ENCODE measurements around the gene APBA2. TPM values are rescaled to one million over a fixed set of nuclear protein-coding genes. Genes with fewer than 3 reads are reported as not detected.

APBA2 gene
- total RNA-seq, 6 donors from 2014 or later, result 3.2 to 7.9 (median 6.0) TPM

DNA sequence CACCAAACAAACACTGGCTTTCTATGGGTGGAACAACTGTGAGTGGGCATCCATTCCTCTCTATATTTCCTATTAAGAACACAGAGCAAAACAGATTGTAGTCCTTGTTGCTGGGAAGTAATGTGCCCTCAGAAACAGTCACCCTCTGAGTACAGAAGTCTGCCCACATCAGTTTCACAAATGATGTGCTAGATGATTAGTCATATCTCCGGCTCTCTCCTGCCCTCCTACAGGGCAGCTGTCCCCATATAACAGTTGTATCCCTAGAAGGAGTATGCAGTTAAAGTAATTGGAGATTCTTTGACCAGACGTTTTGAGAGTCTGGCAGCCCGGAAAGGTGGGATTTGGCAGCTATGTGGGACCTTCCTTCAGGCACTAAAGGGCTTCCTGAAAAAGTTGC lies 159.9 kb downstream of the APBA2 start:
- H3K9me3 ChIP-seq, result no peaks in the 10 kb centered on the region
- 67 to 73% methylated on average over 3 of the region's 3 CpGs for WGBS, 2 donors
- ATAC-seq (ENCODE audit: low FRiP score in 2 of 2), result no peak
- no peaks in the 10 kb centered on the region for H3K27me3 ChIP-seq
- no peaks in the 10 kb centered on the region for H3K36me3 ChIP-seq
- H3K4me1 ChIP-seq, result no peaks in the 10 kb centered on the region
- no peak for DNase-seq
- TF ChIP-seq POLR2AphosphoS5 (IDR thresholded peaks at IDR 0.05) (no peak), POLR2A (IDR thresholded peaks at IDR 0.05) (no peak), EP300 (IDR thresholded peaks at IDR 0.05) (no peak)
- TF ChIP-seq, protein P1, sequence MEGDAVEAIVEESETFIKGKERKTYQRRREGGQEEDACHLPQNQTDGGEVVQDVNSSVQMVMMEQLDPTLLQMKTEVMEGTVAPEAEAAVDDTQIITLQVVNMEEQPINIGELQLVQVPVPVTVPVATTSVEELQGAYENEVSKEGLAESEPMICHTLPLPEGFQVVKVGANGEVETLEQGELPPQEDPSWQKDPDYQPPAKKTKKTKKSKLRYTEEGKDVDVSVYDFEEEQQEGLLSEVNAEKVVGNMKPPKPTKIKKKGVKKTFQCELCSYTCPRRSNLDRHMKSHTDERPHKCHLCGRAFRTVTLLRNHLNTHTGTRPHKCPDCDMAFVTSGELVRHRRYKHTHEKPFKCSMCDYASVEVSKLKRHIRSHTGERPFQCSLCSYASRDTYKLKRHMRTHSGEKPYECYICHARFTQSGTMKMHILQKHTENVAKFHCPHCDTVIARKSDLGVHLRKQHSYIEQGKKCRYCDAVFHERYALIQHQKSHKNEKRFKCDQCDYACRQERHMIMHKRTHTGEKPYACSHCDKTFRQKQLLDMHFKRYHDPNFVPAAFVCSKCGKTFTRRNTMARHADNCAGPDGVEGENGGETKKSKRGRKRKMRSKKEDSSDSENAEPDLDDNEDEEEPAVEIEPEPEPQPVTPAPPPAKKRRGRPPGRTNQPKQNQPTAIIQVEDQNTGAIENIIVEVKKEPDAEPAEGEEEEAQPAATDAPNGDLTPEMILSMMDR (IDR thresholded peaks at IDR 0.05), result no peak
- H3K27ac ChIP-seq, result no peak overlapping the region
- no peak overlapping the region for H3K4me3 ChIP-seq

DNA sequence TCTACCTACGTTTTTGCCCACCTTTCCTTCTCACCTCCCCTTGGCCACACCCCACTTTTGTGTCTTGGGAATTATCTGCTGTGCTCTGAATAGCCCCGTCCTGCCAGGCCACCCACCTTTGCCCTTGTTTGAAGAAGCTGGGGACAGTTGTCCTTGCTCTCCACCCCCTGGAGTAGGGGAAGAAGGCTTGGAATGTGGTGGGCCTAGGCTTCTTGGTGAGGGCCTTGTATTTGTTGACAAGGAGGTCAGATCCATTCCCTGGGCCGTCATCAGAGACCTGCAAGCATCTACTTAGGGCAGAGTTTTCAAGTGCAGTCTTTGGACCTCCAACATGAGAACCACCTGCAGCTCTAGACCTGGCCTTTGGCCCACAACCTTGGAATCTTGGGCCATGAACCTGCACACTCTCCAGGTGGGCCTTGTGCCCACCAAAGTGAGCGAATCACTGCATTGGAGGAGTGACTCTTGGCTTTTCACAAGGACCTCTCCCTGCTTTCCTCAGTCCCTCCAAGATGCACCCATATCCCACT lies 160.6 kb downstream of the APBA2 start:
- ATAC-seq (ENCODE audit: low FRiP score in 2 of 2) (no peak), DNase-seq (no peak)
- H3K27ac ChIP-seq, result no peak overlapping the region
- no peak overlapping the region for H3K4me3 ChIP-seq
- no peaks in the 10 kb centered on the region for H3K36me3 ChIP-seq
- 79 to 83% methylated on average over 3 to 4 of the region's 4 CpGs for WGBS, 2 donors
- TF ChIP-seq POLR2AphosphoS5 (IDR thresholded peaks at IDR 0.05), result no peak
- no peak for TF ChIP-seq POLR2A (IDR thresholded peaks at IDR 0.05)
- H3K9me3 ChIP-seq, result no peaks in the 10 kb centered on the region
- H3K27me3 ChIP-seq, result no peaks in the 10 kb centered on the region
- no peaks in the 10 kb centered on the region for H3K4me1 ChIP-seq

- 96 to 97% methylated on average over 5 of the region's 5 CpGs for WGBS, 2 donors
- Histone ChIP-seq H3K27ac (no peak overlapping the region), H3K36me3 (no peaks in the 10 kb centered on the region), H3K4me1 (no peaks in the 10 kb centered on the region), H3K9me3 (no peaks in the 10 kb centered on the region), H3K27me3 (no peaks in the 10 kb centered on the region), H3K4me3 (no peak overlapping the region)
- ATAC-seq (ENCODE audit: low FRiP score in 2 of 2) (no peak), DNase-seq (no peak)
- no peak for TF ChIP-seq POLR2A (IDR thresholded peaks at IDR 0.05)
- TF ChIP-seq POLR2AphosphoS5 (IDR thresholded peaks at IDR 0.05), result no peak
- no peak for TF ChIP-seq EP300 (IDR thresholded peaks at IDR 0.05)
- TF ChIP-seq, protein P1 (IDR thresholded peaks at IDR 0.05), result no peak
Measured at GRCh38 chr15:29046977-29047376, 161.2 kb downstream of the APBA2 start.

- no peak for TF ChIP-seq POLR2A (IDR thresholded peaks at IDR 0.05)
- TF ChIP-seq, protein P1 (IDR thresholded peaks at IDR 0.05), result no peak
- TF ChIP-seq EP300 (IDR thresholded peaks at IDR 0.05), result no peak
- no peak for TF ChIP-seq POLR2AphosphoS5 (IDR thresholded peaks at IDR 0.05)
- peaks cover 0 to under 1% (median 0%) of the 10 kb centered on the region in 4 donors for H3K9me3 ChIP-seq
- ATAC-seq (ENCODE audit: low FRiP score in 2 of 2) (no peak), DNase-seq (no peak)
- no peak overlapping the region for H3K4me3 ChIP-seq
- no peak overlapping the region for H3K27ac ChIP-seq
- WGBS, 2 donors, result 93 to 96% methylated on average over 9 of the region's 9 CpGs
- H3K36me3 ChIP-seq, result no peaks in the 10 kb centered on the region
- no peaks in the 10 kb centered on the region for H3K4me1 ChIP-seq
- no peaks in the 10 kb centered on the region for H3K27me3 ChIP-seq
Measured at GRCh38 chr15:29048011-29048410, 162.2 kb downstream of the APBA2 start.

DNA sequence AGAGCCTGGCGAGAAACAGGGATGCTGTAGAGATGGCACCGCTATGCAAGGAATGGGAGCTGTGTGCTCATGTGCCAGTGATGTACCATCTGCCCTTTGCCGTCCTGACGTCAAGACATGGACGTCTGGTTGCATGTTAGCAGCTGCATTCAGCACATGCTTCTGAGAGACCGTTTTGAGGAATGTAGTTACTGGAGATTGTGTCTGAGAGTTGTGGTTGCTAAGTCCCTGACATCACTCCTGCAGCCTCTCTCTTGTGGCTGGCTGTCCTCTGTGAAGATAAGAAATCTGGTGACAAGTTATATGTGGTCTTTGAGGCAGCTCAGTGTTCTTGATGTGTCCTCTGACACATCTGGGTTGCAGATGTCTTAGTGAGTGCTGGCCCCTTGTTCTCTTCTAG lies 165.1 kb downstream of the APBA2 start:
- H3K27me3 ChIP-seq, result no peaks in the 10 kb centered on the region
- DNase-seq (no peak), ATAC-seq (ENCODE audit: low FRiP score in 2 of 2) (no peak)
- H3K27ac ChIP-seq, result no peak overlapping the region
- no peaks in the 10 kb centered on the region for H3K4me1 ChIP-seq
- peaks cover 0 to 3% (median 0%) of the 10 kb centered on the region in 4 donors for H3K9me3 ChIP-seq
- H3K4me3 ChIP-seq, result no peak overlapping the region
- H3K36me3 ChIP-seq, result no peaks in the 10 kb centered on the region
- 74 to 83% methylated on average over 6 of the region's 6 CpGs for whole genome bisulfite sequencing, 2 donors
- TF ChIP-seq POLR2A (IDR thresholded peaks at IDR 0.05), result no peak

DNA sequence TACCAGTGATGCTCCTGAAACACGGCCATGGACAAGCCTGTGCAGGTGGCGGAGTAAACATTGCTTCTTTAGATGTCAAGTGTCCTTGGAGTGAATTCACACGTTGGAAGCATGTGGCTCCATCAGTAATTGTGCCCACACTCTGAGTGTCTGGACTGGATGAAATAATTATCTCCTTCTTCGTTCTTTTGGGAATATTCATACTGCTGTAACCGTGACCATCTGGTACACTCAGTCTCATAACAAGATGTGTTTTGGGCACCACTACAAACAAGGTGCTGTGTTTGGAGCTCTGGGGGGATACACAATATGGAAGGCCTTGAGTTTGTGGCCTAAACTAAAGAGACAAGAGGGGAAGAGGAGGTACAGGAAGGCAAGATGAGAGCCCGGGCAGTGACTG lies 165.6 kb downstream of the APBA2 start:
- 83 to 84% methylated on average over 6 of the region's 6 CpGs for WGBS, 2 donors
- no peak overlapping the region for H3K4me3 ChIP-seq
- H3K9me3 ChIP-seq, result peaks cover 0 to 3% (median 0%) of the 10 kb centered on the region in 4 donors
- DNase-seq (no peak), ATAC-seq (ENCODE audit: low FRiP score in 2 of 2) (no peak)
- H3K27me3 ChIP-seq, result no peaks in the 10 kb centered on the region
- TF ChIP-seq EP300 (IDR thresholded peaks at IDR 0.05) (no peak), POLR2A (IDR thresholded peaks at IDR 0.05) (no peak), POLR2AphosphoS5 (IDR thresholded peaks at IDR 0.05) (no peak)
- TF ChIP-seq, protein P1 (IDR thresholded peaks at IDR 0.05), result no peak
- no peak overlapping the region for H3K27ac ChIP-seq
- H3K4me1 ChIP-seq, result no peaks in the 10 kb centered on the region
- no peaks in the 10 kb centered on the region for H3K36me3 ChIP-seq

Data from upper lobe of left lung (tissue), 6 donors.